Mucosa of gallbladder (tissue), 1 donor: ENCODE measurements around the gene HS3ST1. TPM values are rescaled to one million over a fixed set of nuclear protein-coding genes. Genes with fewer than 3 reads are reported as not detected.
"Not testable (repeated sequence)": the region's sequence is repeated elsewhere in the genome, so short reads cannot be mapped to it uniquely, and the experiment has no call there.

Experiments
- DNase-seq: peaks from one replicate; pipeline ENCODE4 v3.0.0-alpha.2; 2020; ENCODE audit warnings: low spot score
- total RNA-seq: library from RNA; stranded (reverse); gene quantifications from one replicate; pipeline ENCODE4 v1.2.1, GENCODE V29; 2021
- donor health status: DM: no; HTN: no; CAD: no.

Gene HS3ST1
- total RNA-seq, 1 donor from 2014 or later = 41.1 TPM

DNA sequence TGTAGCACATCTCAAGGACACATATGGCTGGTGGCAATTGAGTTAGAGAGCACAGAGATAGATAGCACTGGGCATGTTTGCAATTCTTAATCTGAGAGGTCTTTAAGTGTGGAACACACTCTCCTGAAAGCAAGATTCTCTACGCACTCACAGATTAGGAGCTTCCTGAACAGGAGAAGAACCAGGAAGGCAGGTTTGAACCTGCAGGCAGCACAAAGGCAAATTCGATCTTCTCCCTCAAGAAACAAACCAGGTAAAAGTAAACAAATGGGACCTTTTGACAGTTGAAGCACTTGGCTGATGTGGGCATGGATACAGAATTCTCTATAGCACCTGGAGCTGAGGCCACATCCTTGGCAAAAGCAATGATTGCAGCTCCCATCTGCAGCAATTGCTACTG is 24.3 kb downstream of the HS3ST1 start:
- DNase-seq = peak; percentile 26

DNA sequence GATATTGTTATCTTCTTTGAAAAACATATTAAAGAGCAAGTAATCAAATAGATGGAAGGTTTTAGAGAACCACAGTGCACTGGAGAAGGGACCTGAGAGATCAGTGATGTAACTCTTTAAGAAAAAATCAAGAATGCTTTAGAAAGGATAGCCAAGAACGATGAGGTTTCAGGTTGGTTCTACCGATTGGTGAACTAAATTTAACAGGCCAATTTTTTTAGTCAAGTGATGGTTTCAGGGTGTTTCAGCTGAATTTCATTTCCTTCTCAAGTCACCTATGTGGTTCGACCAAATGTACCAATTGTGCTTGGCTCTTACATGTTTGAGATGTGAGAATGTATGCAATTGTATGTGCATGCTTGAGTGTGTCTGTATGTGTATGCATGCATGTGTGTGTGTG is 26.5 kb downstream of the HS3ST1 start:
- DNase-seq = no peak

DNA sequence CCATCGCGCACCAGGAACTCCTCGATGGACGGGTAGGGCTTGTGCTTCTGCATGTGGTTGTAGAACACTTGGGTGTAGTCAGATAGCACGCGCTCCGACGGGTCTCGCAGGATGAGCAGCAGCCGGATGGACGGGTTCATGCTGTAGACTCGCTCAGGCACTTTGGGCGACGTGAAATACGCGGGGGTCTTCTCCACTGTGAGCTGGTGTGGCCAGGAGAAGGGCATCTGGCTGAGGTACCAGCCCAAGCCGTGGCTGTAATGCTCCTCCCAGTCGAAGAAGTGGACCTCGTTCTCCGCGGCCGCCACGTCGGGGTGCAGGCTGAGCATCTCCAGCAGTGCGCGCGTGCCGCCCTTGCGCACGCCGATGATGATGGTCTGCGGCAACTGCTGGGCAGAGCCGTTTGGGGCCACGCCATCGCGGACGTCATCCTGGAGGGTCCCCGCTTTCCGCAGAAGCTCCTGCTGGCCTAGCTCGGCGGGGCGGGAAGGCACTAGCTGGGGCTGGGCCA is 29.2 kb downstream of the HS3ST1 start:
- no peak for DNase-seq

DNA sequence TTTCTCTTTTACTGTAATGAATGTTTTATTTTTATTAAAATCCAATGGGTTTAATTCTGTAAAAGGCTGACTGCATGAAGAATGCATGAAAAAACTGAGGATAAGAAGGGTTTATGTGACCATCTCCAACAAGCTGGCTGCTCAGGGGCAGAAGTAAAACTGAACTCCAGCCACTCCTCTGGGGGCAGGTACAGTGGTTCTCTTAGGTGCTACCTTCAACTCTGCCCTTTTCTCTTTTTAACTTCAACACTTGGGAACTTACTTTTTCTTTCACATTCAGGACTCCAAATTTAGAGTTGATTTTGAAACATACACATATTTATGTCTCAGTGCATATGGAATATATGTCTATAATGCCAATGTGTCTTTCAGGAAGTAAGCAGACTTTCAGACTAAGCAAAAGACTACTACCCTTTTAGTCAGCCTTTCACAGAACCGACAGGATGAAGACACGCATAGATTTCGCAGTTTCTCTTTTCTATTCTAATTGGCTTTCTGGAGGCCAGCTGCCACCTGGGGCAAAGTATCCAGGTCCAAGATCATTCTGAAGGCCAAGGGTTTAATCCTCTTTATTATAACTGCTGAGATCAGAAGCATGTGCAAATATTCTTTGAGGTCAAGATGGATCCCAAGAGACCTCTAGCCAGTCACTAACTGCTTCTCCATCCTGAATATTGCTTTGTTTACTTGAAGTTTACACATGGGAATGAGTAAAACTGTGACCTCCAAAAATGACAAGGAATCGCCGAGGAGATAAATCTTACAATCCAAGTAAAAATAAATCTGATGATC is 30.7 kb downstream of the HS3ST1 start:
- no peak for DNase-seq

DNA sequence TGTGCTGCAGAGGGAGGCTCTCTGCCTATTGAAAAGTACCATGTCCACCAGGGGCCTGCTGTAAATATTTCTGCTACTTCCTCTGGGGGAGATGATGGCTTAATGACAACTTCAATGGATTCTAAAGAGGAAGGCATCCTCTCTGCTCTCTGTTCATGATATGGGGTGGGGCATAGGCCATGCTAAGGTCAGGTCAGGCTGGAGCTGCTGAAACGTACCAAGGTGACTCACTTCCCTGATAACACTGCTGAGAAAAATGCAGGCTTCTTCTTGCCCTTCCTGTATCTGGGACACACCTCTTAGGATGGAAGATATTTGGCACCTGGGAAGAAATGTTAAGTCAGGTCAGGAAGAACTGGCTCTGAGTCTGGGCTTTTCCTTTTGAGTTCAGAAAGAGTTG is 31.5 kb downstream of the HS3ST1 start:
- DNase-seq = no peak

DNA sequence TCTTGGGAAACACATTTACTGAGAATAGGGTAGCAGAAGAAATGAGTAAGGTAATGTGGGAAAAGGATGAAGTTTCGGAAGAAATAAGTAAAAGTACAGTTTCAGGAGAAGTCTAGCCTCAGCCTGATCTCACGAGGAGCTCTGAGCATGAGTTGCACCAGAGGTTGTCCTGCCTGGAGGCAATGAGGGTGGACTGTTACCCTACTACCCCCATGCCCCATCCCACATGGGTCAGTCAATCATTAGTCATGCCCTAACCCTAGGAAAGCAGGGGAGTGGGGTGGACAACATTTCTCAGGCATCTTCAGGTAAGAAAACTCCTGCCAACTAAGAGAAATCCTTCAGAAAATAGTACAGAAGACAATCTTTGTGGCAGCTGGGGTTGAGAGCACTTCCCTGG is 35.1 kb downstream of the HS3ST1 start:
- no peak for DNase-seq

DNA sequence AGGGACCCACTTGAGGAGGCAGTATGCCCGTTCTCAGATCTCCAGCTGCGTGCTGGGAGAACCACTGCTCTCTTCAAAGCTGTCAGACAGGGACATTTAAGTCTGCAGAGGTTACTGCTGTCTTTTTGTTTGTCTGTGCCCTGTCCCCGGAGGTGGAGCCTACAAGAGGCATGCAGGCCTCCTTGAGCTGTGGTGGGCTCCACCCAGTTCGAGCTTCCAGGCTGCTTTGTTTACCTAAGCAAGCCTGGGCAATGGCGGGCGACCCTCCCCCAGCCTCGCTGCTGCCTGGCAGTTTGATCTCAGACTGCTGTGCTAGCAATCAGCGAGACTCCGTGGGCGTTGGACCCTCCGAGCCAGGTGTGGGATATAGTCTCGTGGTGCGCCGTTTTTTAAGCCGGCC is 44.6 kb downstream of the HS3ST1 start:
- DNase-seq = not testable (repeated sequence)

DNA sequence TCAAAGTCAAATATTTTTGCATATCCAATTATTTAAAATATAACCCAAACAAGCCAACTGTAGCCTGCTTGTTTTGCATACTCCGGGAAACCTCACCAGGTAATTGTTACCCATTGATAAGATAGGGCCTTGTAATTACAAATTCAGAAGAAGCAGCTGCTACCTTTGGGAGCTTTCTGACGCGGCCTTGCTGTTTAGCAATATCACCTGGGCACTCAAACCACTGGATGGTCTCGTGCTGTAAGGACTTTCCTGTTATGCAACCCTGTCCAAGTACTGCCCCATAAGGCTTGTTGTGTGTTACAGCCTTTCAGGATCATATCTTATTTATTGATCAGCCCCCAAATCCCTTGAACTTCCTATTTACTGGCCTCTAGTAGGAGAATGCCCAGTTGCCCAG is 52.1 kb downstream of the HS3ST1 start:
- no peak for DNase-seq

DNA sequence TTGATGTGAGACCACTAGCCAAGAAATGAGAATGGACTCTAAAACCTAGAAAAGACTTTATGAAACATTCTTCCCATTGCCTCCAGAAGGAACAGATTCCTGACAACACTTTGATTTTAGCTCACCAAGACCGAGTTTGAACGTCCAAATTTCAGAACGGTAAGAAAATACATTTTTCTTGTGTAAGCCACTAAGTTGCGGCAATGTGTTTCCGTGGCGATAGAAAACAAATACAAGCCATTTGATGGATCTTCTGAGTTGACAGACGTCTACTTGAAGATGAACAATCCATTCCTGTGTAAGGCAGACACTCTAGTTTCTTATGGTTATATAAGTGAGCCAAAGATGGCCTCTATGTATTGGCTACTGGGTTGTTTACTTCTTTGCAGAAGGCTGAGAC is 52.5 kb downstream of the HS3ST1 start:
- DNase-seq = no peak

DNA sequence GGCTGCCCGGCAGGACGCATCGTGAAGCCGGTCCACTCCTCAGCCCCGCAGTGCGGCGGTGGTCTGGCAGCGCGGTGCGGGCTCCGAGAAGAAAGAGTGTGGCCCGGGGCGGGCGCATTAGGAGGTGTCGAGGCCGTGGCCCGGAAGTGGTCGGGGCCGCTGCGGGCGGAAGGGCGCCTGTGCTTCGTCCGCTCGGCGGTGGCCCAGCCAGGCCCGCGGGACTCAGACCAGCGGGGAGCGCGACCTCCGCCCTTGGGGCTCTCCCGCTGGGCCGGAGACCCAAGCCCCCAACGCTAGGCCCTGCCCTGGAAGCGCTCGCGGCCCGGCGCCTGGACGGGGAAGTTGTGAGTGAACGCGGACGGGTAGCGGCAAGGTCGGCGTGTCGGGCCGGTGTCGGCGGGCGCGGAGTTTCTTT is 60.0 kb downstream of the HS3ST1 start:
- no peak for DNase-seq

DNA sequence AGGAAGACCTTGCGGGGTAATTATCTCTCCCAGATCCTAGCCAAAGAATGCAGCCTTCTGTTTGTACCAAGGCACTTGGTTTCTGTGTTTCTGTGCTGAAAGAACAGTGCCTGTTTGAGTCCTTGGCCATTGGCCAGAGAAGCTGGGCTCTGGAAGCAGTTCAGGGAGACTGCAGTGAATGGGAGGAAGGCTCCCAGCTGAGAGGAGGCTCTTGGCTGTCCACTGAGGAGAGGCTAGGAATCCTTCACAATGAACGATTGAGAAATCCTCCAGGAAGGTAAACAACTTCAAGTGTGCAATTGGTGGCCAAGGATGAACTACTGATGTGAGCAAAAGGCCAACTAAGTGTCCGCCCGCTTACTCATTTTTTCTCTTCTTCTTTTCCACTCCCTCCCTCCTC is 61.3 kb downstream of the HS3ST1 start:
- DNase-seq = peak; percentile 76

DNA sequence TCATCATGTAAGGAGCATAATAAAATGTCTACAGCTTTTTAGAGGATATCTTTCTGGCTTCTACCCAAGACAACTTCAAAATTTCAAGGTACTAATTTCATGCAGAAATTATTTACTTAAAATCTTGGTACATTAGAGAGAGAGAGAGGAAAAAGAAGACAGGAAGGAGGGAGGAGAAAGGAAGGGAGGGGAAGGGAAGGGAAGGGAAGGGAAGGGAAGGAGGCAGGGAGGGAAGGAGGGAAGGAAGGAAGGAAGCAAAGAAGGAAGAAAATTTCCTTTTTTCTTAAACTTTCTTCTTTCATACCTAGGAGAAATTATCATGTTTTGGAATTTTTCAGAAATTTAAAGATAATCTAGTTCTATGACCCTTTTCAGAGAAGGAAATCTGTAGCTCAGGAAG is 61.8 kb downstream of the HS3ST1 start:
- no peak for DNase-seq

DNA sequence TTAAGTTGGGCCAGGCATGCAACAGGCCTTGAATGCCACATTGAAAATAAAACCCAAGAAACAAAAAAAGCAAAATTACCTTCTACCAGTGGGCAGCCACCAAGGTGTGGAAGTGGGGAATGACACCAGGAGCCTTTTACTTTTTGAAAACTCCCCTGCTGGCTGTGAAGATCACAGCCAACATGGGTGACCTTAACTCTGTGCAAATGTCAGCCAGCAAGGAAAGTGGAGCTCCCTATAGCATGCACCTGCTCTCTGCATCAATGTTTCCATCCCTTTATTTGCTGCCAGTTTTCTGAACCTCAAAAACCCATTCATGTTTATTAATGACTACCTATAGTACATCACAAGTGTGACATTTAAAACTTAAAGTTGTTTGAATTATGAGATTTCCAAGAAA is 63.7 kb downstream of the HS3ST1 start:
- DNase-seq = no peak

DNA sequence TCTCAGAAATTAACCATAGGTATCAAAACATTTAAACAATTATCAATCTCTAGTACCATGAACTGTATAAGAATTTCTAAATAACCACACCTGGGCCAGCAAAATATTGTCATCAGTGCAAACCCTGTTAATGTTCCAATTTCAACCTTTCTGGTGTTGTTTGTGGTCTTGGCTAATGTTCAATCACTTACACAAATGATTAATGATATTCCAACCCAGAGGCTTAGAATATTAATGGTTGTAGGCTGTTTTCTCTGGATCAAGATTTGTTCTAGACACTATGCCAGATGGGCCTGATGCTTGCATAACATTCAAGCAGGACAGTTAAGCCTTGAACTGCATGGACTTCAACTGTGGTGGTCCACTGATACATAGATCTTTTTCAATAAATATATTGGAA is 69.1 kb downstream of the HS3ST1 start:
- no peak for DNase-seq

DNA sequence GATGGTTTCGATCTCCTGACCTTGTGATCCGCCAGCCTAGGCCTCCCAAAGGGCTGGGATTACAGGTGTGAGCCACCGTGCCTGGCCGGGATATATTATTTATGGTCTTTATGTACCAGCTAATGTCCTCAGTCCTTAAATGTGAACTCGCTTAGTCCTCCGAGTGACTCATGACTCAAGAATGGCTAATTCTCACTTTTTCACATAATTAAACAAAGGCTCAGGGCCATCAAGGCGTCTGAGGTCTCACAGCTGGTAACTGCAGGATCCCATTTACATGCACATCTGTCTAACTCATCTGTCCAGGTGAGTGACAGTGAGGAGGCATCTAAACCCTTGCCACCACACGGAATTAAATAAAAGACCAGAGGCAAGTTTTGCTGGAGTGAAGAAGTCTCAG is 73.5 kb downstream of the HS3ST1 start:
- no peak for DNase-seq

DNA sequence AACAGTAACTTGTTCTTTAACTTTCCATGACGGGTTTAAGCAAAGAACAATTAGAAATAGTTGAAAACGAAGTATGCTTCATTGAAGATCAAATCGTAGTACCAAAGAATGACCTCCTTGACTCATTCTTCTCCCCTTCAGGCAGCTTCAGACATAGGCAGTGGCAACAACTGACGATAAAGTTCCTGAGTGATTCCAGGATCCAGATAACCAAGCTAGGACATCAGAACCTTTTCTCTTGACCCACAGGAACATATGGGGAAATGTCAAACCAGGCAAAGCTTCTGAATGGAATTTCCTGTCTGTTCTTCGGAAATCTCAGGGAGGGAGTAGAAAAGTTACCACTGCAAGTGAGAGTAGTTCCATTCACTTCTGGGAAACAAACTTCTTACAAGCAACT is 74.2 kb downstream of the HS3ST1 start:
- DNase-seq = no peak

DNA sequence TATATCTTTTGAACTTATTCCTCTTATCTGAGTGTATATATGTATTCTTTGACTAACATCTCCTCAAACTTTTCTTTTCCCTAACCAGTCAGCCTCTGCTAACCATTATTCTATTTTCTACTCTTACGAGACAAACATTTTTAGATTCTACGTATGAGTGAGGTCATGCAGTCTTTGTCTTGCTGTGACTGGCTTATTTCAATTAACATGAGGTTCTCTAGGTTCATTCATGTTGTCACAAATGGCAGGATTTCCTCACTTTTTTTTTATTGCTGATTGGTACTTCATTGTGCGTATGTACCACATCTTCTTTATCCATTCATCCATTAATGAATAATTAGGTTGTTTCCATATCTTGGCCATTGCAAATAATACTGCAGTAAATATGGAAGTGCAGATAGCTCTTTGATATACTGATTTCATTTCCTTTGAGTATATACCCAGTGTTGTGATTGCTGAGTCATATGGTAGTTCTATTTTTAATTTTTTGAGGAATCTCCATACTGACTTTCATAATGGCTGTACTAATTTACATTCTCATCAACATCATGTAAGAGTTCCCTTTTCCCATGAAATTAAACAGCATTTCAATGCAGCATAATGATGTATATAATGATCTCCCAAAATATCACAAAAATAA is 80.1 kb downstream of the HS3ST1 start:
- DNase-seq = no peak

DNA sequence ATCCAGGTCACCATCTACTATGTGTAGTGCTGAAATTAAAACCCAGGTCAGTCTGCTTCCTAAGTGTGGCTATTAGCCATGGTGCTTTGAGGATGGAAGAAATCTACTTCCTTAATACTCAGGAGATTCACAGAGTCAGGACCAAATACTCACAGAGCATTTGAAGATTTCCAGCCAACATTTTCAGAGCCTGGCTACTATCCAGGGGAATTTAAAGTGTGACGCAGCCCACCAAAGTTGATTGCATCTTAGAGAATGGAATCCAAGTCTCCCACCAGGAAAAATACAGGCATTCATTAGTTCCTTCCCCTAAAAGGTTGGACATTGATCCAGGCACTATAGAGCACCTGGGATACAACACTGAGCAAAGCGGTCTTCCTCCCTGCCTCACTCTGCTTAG is 83.8 kb downstream of the HS3ST1 start:
- DNase-seq = no peak

DNA sequence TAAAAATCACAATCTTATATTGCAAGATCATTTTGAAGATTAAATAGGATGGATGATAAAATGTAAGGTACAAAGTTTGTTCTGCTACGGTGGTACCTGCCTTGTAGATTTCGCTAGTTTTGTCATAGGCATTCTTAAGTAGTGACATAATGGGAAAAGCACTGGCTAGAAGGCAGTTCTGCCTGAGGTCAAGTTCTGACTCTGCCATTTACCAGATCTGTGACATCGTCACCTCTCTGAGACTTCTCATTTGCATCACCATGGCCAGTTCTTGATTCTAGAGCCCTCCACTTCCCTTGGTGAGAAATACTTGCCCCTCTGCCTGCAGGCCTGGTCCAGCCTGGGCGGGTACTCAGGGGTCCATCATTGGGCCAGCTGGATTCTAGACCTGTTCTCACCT is 85.2 kb downstream of the HS3ST1 start:
- DNase-seq = no peak
